H1 (cell line): ENCODE results near the gene ATM. TPM values are rescaled to one million over a fixed set of nuclear protein-coding genes. Genes with fewer than 3 reads are reported as not detected.

Source experiments
- CTCF ChIA-PET: fragments of 300-600 bp; sonication (Branson Sonifier 250); formaldehyde crosslinking; loops from one replicate; lab custom pipeline; 2021; ENCODE audit not compliant: partially characterized antibody; lab: Charles Lee
- POLR2A ChIA-PET: fragments of 300-600 bp; sonication (Branson Sonifier 250); formaldehyde crosslinking; loops from one replicate; lab custom pipeline; 2021; ENCODE audit warnings: inconsistent platforms; ENCODE audit not compliant: partially characterized antibody; lab: Charles Lee
- DNase-seq, 2 experiments: peaks; one replicate each; pipeline versions ENCODE4 v3.0.0 to v3.0.0-alpha.2; 2010 to 2022; ENCODE audit warnings: low spot score in 2 of 2, low read depth in 1 of 2, mixed read lengths in 1 of 2
- FAIRE-seq: peaks from 2 replicates; lab custom pipeline; 2011; peaks lifted over from hg19 to GRCh38; lab: Jason Lieb, UNC
- H2AFZ ChIP-seq: 2 replicates; pipeline ENCODE4 v1.8.1; 2012; ENCODE audit warnings: low read length, inconsistent platforms
- H2AK5ac ChIP-seq: 2 replicates; pipeline ENCODE4 v1.6.1; 2013; ENCODE audit warnings: low read depth, low read length
- H2BK120ac ChIP-seq: replicated peaks from 2 replicates; pipeline ENCODE3; 2013; ENCODE audit warnings: low read depth, low read length, inconsistent platforms
- H2BK12ac ChIP-seq: 2 replicates; pipeline ENCODE4 v1.6.1; 2013; ENCODE audit warnings: low read depth, low read length
- H2BK15ac ChIP-seq: 2 replicates; pipeline ENCODE4 v1.6.1; 2013; ENCODE audit warnings: low read length
- H2BK20ac ChIP-seq: 2 replicates; pipeline ENCODE4 v1.6.1; 2013; ENCODE audit warnings: low read length
- H2BK5ac ChIP-seq: 2 replicates; pipeline ENCODE4 v1.6.1; 2013; ENCODE audit warnings: low read depth, low read length
- H3K14ac ChIP-seq: 2 replicates; pipeline ENCODE4 v1.6.1; 2013; ENCODE audit warnings: inconsistent platforms; ENCODE audit not compliant: insufficient read length
- H3K18ac ChIP-seq: 2 replicates; pipeline ENCODE4 v1.6.1; 2013; ENCODE audit warnings: low read length; ENCODE audit errors: extremely low read depth
- H3K23ac ChIP-seq: 2 replicates; pipeline ENCODE4 v1.6.1; 2013; ENCODE audit warnings: inconsistent platforms; ENCODE audit not compliant: insufficient read length
- H3K23me2 ChIP-seq: 2 replicates; pipeline ENCODE4 v1.6.1; 2013; ENCODE audit warnings: low read depth, low read length
- H3K27ac ChIP-seq: 2 replicates; pipeline ENCODE4 v1.6.1; 2011; ENCODE audit warnings: low read depth, low read length, inconsistent platforms
- H3K27me3 ChIP-seq, 4 experiments: replicated peaks in 1 of 4; 1 replicate in 1 of 4; 2 replicates in 3 of 4; pipeline versions ENCODE4 v1.6.1 to v1.8.1; 2011 to 2013; ENCODE audit warnings: low read length in 3 of 4, mild to moderate bottlenecking in 3 of 4, inconsistent platforms in 2 of 4, mixed read lengths in 2 of 4, moderate library complexity in 1 of 4; ENCODE audit not compliant: control insufficient read depth in 3 of 4, insufficient read depth in 3 of 4; ENCODE audit errors: extremely low read depth in 1 of 4
- H3K36me3 ChIP-seq, 4 experiments: 2 replicates each; pipeline versions ENCODE4 v1.6.1 to v1.8.1; 2011 to 2013; ENCODE audit warnings: mild to moderate bottlenecking in 4 of 4, low read length in 3 of 4, moderate library complexity in 2 of 4, control low read depth in 1 of 4, inconsistent platforms in 1 of 4; ENCODE audit not compliant: insufficient read depth in 4 of 4, control insufficient read depth in 2 of 4
- H3K4ac ChIP-seq: replicated peaks from 2 replicates; pipeline ENCODE3; 2013; ENCODE audit warnings: low read length, low read depth, mixed read lengths, inconsistent platforms; ENCODE audit not compliant: insufficient read length
- H3K4me1 ChIP-seq, 4 experiments: replicated peaks in 1 of 4; 1 replicate in 1 of 4; 2 replicates in 3 of 4; pipeline versions ENCODE4 v1.6.1 to v1.8.1; 2011 to 2013; ENCODE audit warnings: low read length in 3 of 4, inconsistent platforms in 2 of 4, mixed read lengths in 1 of 4; ENCODE audit not compliant: insufficient read depth in 4 of 4, control insufficient read depth in 3 of 4
- H3K4me2 ChIP-seq, 2 experiments: 2 replicates each; pipeline versions ENCODE4 v1.6.1 to v1.8.1; 2011 to 2013; ENCODE audit warnings: low read depth in 2 of 2, low read length in 2 of 2, control low read depth in 1 of 2, inconsistent platforms in 1 of 2, mild to moderate bottlenecking in 1 of 2; ENCODE audit not compliant: insufficient read depth in 1 of 2
- H3K4me3 ChIP-seq, 4 experiments: fragments of 200-600, 300-600 bp in 1 of 4; sonication (generic), shearing (Covaris generic), sonication (Bioruptor Twin) in 1 of 4; 2 replicates each; pipeline versions ENCODE4 v1.5.1 to v1.8.1; 2011 to 2016; ENCODE audit warnings: low read length in 4 of 4, low read depth in 3 of 4, control low read depth in 2 of 4, inconsistent platforms in 2 of 4, mild to moderate bottlenecking in 2 of 4, mixed read lengths in 1 of 4, moderate library complexity in 1 of 4; ENCODE audit not compliant: insufficient read depth in 2 of 4; ENCODE audit errors: extremely low read depth in 1 of 4
- H3K56ac ChIP-seq: replicated peaks from 2 replicates; pipeline ENCODE3; 2013; ENCODE audit warnings: low read depth, mild to moderate bottlenecking, mixed read lengths, low read length, inconsistent platforms; ENCODE audit not compliant: insufficient read length
- H3K79me1 ChIP-seq: 2 replicates; pipeline ENCODE4 v1.6.1; 2013; ENCODE audit warnings: low read depth, low read length, control low read depth
- H3K79me2 ChIP-seq, 2 experiments: 2 replicates each; pipeline versions ENCODE4 v1.6.1 to v1.8.1; 2012 to 2013; ENCODE audit warnings: low read length in 2 of 2, mild to moderate bottlenecking in 2 of 2, inconsistent platforms in 1 of 2; ENCODE audit not compliant: insufficient read depth in 2 of 2, control insufficient read depth in 1 of 2
- H3K9ac ChIP-seq, 4 experiments: replicated peaks in 1 of 4; 1 replicate in 1 of 4; 2 replicates in 3 of 4; pipeline versions ENCODE4 v1.6.1 to v1.8.1; 2011 to 2013; ENCODE audit warnings: low read depth in 3 of 4, low read length in 3 of 4, control low read depth in 2 of 4, mild to moderate bottlenecking in 2 of 4, moderate library complexity in 2 of 4, inconsistent platforms in 1 of 4; ENCODE audit errors: extremely low read depth in 1 of 4
- H3K9me3 ChIP-seq, 2 experiments: 2 replicates each; pipeline versions ENCODE4 v1.6.1 to v1.8.1; 2012 to 2013; ENCODE audit warnings: mild to moderate bottlenecking in 2 of 2, moderate library complexity in 2 of 2, control low read depth in 1 of 2, inconsistent platforms in 1 of 2, low read depth in 1 of 2, low read length in 1 of 2, mixed read lengths in 1 of 2; ENCODE audit not compliant: insufficient read depth in 2 of 2
- H4K20me1 ChIP-seq, 2 experiments: replicated peaks in 1 of 2; 2 replicates each; pipeline versions ENCODE3 to v1.8.1; 2011 to 2013; ENCODE audit warnings: inconsistent platforms in 2 of 2, low read length in 2 of 2, mild to moderate bottlenecking in 1 of 2; ENCODE audit not compliant: insufficient read depth in 2 of 2, control insufficient read depth in 1 of 2
- H4K5ac ChIP-seq: 2 replicates; pipeline ENCODE4 v1.6.1; 2013; ENCODE audit warnings: low read length, low read depth, mixed read lengths, inconsistent platforms; ENCODE audit not compliant: insufficient read length
- H4K8ac ChIP-seq: 2 replicates; pipeline ENCODE4 v1.8.0; 2013; ENCODE audit warnings: mild to moderate bottlenecking, moderate library complexity, low read length, inconsistent platforms; ENCODE audit not compliant: insufficient read depth; ENCODE audit errors: extremely low read depth
- H4K91ac ChIP-seq: replicated peaks from 2 replicates; pipeline ENCODE3; 2013; ENCODE audit warnings: low read length, mixed read lengths, inconsistent platforms; ENCODE audit not compliant: insufficient read length
- CREB1 ChIP-seq: IDR thresholded peaks from 2 replicates; pipeline ENCODE4 v1.6.1; 2012; ENCODE audit warnings: inconsistent platforms
- HDAC6 ChIP-seq: IDR thresholded peaks from one replicate; pipeline ENCODE4 v1.7.1; 2012; ENCODE audit warnings: low read depth, mild to moderate bottlenecking, inconsistent platforms, low read length, moderate library complexity
- KDM1A ChIP-seq: fragments of 200-600, 300-600 bp; sonication (generic); IDR thresholded peaks from 2 replicates; pipeline ENCODE4 v1.7.1; 2016; ENCODE audit warnings: mild to moderate bottlenecking, low read length, borderline replicate concordance
- KDM5A ChIP-seq: fragments of 200-600 bp; IDR thresholded peaks from 2 replicates; pipeline ENCODE4 v1.7.1; 2012; ENCODE audit warnings: mild to moderate bottlenecking, low read length, inconsistent platforms, mixed read lengths
- POLR2AphosphoS5 ChIP-seq: IDR thresholded peaks from 2 replicates; pipeline ENCODE4 v1.6.1; 2011; ENCODE audit warnings: low read depth, low read length
- POU5F1 ChIP-seq: IDR thresholded peaks from 2 replicates; pipeline ENCODE4 v1.6.1; 2011; ENCODE audit warnings: low read depth, mild to moderate bottlenecking, low read length, moderate library complexity
- RAD21 ChIP-seq, 2 experiments: IDR thresholded peaks in 1 of 2; conservative IDR thresholded peaks in 1 of 2; 2 replicates each; pipeline ENCODE4 v1.6.1; 2011; ENCODE audit warnings: low read depth in 2 of 2, low read length in 2 of 2, improper control_type of control experiment in 1 of 2, inconsistent platforms in 1 of 2, mild to moderate bottlenecking in 1 of 2, moderate library complexity in 1 of 2
- SIN3A ChIP-seq, 2 experiments: IDR thresholded peaks in 1 of 2; conservative IDR thresholded peaks in 1 of 2; 2 replicates each; pipeline ENCODE4 v1.6.1; 2011 to 2012; ENCODE audit warnings: low read length in 2 of 2, improper control_type of control experiment in 1 of 2, low read depth in 1 of 2, mild to moderate bottlenecking in 1 of 2
- SIRT6 ChIP-seq: IDR thresholded peaks from one replicate; pipeline ENCODE4 v1.7.1; 2012; ENCODE audit warnings: low read length, inconsistent platforms
- SP1 ChIP-seq: IDR thresholded peaks from 2 replicates; pipeline ENCODE4 v1.6.1; 2011; ENCODE audit warnings: low read depth, low read length
- SP4 ChIP-seq: IDR thresholded peaks from 2 replicates; pipeline ENCODE4 v1.6.1; 2012; ENCODE audit warnings: low read length, inconsistent platforms
- TCF12 ChIP-seq: IDR thresholded peaks from 2 replicates; pipeline ENCODE4 v1.6.1; 2011; ENCODE audit warnings: low read depth, mild to moderate bottlenecking, low read length
- YY1 ChIP-seq: IDR thresholded peaks from 2 replicates; pipeline ENCODE4 v1.6.1; 2011; ENCODE audit warnings: low read depth, mild to moderate bottlenecking, low read length
- WGBS, 2 experiments: shearing (Covaris generic) in 1 of 2; methylation state at CpG; one replicate each; pipeline versions ENCODE4 v1.1.6 to v1.1.7; 2013 to 2015; ENCODE audit warnings: low lambda C conversion rate in 2 of 2, mixed read lengths in 2 of 2, inconsistent platforms in 1 of 2, low coverage in 1 of 2, missing lambda C conversion rate in 1 of 2; ENCODE audit not compliant: insufficient replicate concordance in 2 of 2, insufficient coverage in 1 of 2, insufficient read length in 1 of 2; ENCODE audit errors: extremely low coverage in 1 of 2, missing lambda C conversion rate in 1 of 2; 5-methylcytosine and 5-hydroxymethylcytosine counted together
- polyA plus RNA-seq, 7 experiments: library from polyadenylated mRNA; depleted of rRNA in 3 of 7; stranded (reverse) in 5 of 7; unstranded in 2 of 7; fragments of >200 nt in 5 of 7; fragments of 200-250 nt in 2 of 7; gene quantifications; 1 replicate in 5 of 7; 2 replicates in 1 of 7; 4 replicates in 1 of 7; pipeline versions ENCODE4 v1.2.1 to v1.2.3, GENCODE V29; 2011 to 2013; ENCODE audit warnings: missing spikeins in 2 of 7, mixed read lengths in 2 of 7
- total RNA-seq: library from RNA; stranded (reverse); fragmentation: NEBNext Ultra II Directional; extraction: Animal tissue kit (Norgen Biotek cat#: 25700); gene quantifications from 2 replicates; pipeline ENCODE4 v1.2.1, GENCODE V29; 2021
- TF ChIP-seq, protein P1 (sequence below): IDR thresholded peaks from 2 replicates; pipeline ENCODE4 v1.6.1; 2012; ENCODE audit warnings: inconsistent platforms

The ATM gene
- total and polyA plus RNA-seq, 2 of the 8 experiments (the other 6 are each of a cell fraction or from before 2014, with no cell fraction given) = 14.9 to 55.4 TPM

DNA sequence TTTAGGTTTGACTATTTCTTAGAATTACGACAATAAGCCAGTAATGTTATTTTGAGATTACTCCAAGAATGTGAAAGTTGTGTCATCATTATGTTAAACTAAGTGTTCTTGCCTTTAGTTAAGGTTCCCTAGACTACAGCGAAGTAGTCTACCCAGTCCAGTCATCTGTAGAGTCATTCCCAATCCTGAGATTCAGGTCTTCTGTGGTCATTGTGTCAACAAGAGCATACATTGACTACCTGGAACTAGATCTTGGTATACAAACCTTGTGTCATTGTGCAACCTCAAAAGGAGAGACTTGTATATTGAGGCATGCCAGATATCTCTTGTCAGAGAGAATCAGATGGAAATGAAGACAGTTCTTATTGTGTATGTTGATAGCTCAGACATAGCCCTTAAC lies 115.9 kb downstream of the ATM start:
- H3K27ac ChIP-seq = no peak overlapping the region
- H3K56ac ChIP-seq = no peak overlapping the region
- peaks cover 0 to 2% of the 10 kb centered on the region in 2 experiments for H4K20me1 ChIP-seq
- no peak overlapping the region for H4K8ac ChIP-seq
- no peak overlapping the region for H2BK5ac ChIP-seq
- no peak overlapping the region for H4K91ac ChIP-seq
- H2BK15ac ChIP-seq = no peak overlapping the region
- H3K23me2 ChIP-seq = no peaks in the 10 kb centered on the region
- H3K23ac ChIP-seq = no peak overlapping the region
- H3K9ac ChIP-seq = no peak overlapping the region
- TF ChIP-seq SIRT6 = no peak
- no peak for TF ChIP-seq KDM5A
- no peak for TF ChIP-seq POLR2AphosphoS5
- TF ChIP-seq KDM1A = no peak
- TF ChIP-seq SP4 = no peak
- no peak for TF ChIP-seq CREB1
- no peak for TF ChIP-seq SIN3A (conservative IDR thresholded peaks at IDR 0.05 in 1 of 2, IDR thresholded peaks at IDR 0.05 in 1 of 2; ENCODE audit: low read depth in 1 of 2, low read length in 2 of 2)
- TF ChIP-seq, protein P1, sequence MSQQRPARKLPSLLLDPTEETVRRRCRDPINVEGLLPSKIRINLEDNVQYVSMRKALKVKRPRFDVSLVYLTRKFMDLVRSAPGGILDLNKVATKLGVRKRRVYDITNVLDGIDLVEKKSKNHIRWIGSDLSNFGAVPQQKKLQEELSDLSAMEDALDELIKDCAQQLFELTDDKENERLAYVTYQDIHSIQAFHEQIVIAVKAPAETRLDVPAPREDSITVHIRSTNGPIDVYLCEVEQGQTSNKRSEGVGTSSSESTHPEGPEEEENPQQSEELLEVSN = no peak
- no peak for TF ChIP-seq POU5F1
- TF ChIP-seq SP1 = no peak
- no peak for TF ChIP-seq RAD21 (IDR thresholded peaks at IDR 0.05 in 1 of 2, conservative IDR thresholded peaks at IDR 0.05 in 1 of 2; ENCODE audit: low read depth in 2 of 2, low read length in 2 of 2)
- no peak for TF ChIP-seq YY1
- no peak for TF ChIP-seq TCF12
- TF ChIP-seq HDAC6 = no peak
- no peak overlapping the region for H2BK12ac ChIP-seq
- H3K27me3 ChIP-seq = no peaks in the 10 kb centered on the region
- no peak overlapping the region for H2BK20ac ChIP-seq
- peaks cover 0 to 6% (median 0%) of the 10 kb centered on the region in 4 experiments; a peak in 1 of 7 replicates for H3K4me1 ChIP-seq
- DNase-seq (no peak), FAIRE-seq (no peak)
- 90% methylated on average over 2 of the region's 2 CpGs; no CpG with 5 or more reads in 1 of the 2 experiments for WGBS, 2 experiments
- no peak overlapping the region for H2BK120ac ChIP-seq
- H3K79me2 ChIP-seq = no peaks in the 10 kb centered on the region
- no peak overlapping the region for H3K4me3 ChIP-seq
- no peaks in the 10 kb centered on the region for H3K79me1 ChIP-seq
- H2AFZ ChIP-seq = no peak overlapping the region
- H3K18ac ChIP-seq = no peak overlapping the region
- H3K14ac ChIP-seq = no peak overlapping the region
- H2AK5ac ChIP-seq = no peak overlapping the region
- H4K5ac ChIP-seq = no peak overlapping the region
- H3K4ac ChIP-seq = no peak overlapping the region
- ChIA-PET POLR2A (no interaction called here), CTCF (interaction anchor here (2.5 kb wide), 1 partner anchor 311 kb away, joined by 9 read pairs; no protein-coding TSS in a partner anchor)
- no peaks in the 10 kb centered on the region for H3K9me3 ChIP-seq
- H3K36me3 ChIP-seq = peaks cover 0 to 24% (median 8%) of the 10 kb centered on the region in 4 experiments; a peak in 7 of 8 replicates
- no peak overlapping the region for H3K4me2 ChIP-seq
